Measurements from ENCODE around the gene POLR2H. TPM values are rescaled to one million over a fixed set of nuclear protein-coding genes. Genes with fewer than 3 reads are reported as not detected.

POLR2H gene
- total and polyA plus RNA-seq, 9 donors, result 47.3 to 86.9 (median 60.6) TPM

DNA sequence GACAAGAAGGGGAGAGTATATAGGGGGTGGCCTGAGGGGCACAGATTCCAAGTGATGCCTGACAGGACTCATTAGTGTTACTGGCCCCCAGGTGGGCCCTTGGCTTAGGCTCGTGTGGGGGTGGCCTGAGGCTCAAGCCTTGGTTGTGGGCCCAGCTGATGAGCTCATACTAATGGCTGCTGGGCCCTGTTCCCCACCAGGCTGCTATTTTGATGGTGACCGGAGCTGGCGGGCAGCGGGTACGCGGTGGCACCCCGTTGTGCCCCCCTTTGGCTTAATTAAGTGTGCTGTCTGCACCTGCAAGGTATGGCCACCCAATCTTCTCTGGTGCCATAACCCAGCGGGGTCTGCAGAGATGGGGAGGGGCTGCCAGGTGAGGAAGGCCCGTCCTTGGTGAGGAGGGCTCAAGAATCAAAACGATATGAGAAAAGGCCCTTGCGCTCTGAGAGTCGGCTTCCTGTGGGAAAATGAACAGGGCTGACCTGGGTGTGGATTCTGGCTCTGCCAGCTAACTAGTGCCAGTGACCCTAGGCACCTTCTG is 25.7 kb downstream of the POLR2H start:
- intact Hi-C loops (cut with DNase I), result no loop called here
- no peaks in the 10 kb centered on the region for H3K36me3 ChIP-seq
- no peak for TF ChIP-seq POLR2A (IDR thresholded peaks at IDR 0.05)
- TF ChIP-seq, protein P1, sequence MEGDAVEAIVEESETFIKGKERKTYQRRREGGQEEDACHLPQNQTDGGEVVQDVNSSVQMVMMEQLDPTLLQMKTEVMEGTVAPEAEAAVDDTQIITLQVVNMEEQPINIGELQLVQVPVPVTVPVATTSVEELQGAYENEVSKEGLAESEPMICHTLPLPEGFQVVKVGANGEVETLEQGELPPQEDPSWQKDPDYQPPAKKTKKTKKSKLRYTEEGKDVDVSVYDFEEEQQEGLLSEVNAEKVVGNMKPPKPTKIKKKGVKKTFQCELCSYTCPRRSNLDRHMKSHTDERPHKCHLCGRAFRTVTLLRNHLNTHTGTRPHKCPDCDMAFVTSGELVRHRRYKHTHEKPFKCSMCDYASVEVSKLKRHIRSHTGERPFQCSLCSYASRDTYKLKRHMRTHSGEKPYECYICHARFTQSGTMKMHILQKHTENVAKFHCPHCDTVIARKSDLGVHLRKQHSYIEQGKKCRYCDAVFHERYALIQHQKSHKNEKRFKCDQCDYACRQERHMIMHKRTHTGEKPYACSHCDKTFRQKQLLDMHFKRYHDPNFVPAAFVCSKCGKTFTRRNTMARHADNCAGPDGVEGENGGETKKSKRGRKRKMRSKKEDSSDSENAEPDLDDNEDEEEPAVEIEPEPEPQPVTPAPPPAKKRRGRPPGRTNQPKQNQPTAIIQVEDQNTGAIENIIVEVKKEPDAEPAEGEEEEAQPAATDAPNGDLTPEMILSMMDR (IDR thresholded peaks at IDR 0.05), result no peak
- no peak for TF ChIP-seq EP300 (IDR thresholded peaks at IDR 0.05)
- H3K27ac ChIP-seq, result no peak overlapping the region
- 90 to 93% (median 91%) methylated on average over 12 of the region's 12 CpGs for WGBS, 3 donors
- no peaks in the 10 kb centered on the region for H3K9me3 ChIP-seq
- no peaks in the 10 kb centered on the region for H3K4me1 ChIP-seq (ENCODE audit: insufficient read depth)
- H3K4me3 ChIP-seq, result no peak overlapping the region
- DNase-seq, result no peak
- H3K27me3 ChIP-seq, result no peaks in the 10 kb centered on the region

DNA sequence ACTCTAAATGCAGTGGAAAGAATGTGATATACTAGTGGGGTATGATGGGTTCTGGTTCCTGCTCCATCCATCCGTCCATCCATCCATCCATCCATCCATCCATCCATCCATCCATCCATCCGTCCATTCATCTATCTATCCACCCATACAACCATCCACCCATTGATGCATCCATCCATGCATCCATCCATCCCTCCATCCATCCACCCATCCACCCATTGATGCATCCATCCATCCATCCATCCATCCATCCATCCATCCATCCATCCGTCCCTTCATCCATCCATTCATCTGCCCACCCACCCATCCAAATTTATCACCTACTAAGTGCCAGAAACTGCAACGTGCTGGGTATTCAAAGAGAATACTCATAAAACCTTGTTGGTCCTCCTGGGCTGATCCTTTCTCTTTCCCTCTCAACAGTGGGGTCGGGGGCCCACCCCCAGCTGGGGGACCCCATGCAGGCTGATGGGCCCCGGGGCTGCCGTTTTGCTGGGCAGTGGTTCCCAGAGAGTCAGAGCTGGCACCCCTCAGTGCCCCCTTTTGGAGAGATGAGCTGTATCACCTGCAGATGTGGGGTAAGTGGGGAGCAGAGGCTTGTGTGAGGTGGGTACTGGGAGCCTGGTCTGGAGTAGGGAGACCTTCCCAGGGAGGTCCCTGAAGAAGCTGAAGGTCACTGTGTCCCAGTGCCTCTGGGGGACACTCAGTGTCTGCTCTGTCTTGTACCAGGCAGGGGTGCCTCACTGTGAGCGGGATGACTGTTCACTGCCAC is 26.8 kb downstream of the POLR2H start:
- 74 to 85% (median 80%) methylated on average over 8 of the region's 8 CpGs for WGBS, 3 donors

DNA sequence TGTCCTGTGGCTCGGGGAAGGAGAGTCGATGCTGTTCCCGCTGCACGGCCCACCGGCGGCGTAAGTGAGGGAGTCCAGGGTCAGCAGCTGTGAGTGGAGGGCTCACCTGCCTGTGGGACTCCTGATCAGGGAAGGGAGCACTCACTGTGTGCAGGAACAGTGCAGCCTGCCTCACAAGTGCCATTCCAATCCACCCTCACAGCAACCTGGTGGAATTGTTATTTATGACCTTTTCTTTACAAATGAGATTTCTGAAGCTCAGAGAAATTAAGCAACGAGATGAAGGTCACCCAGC is 27.4 kb downstream of the POLR2H start:
- H3K4me3 ChIP-seq, result no peak overlapping the region
- no peaks in the 10 kb centered on the region for H3K27me3 ChIP-seq
- H3K36me3 ChIP-seq, result no peaks in the 10 kb centered on the region
- DNase-seq, result no peak
- TF ChIP-seq, protein P1 (IDR thresholded peaks at IDR 0.05), result no peak
- TF ChIP-seq POLR2A (IDR thresholded peaks at IDR 0.05) (no peak), EP300 (IDR thresholded peaks at IDR 0.05) (no peak)
- H3K27ac ChIP-seq, result no peak overlapping the region
- H3K4me1 ChIP-seq (ENCODE audit: insufficient read depth), result no peaks in the 10 kb centered on the region
- 73 to 83% (median 78%) methylated on average over 8 of the region's 8 CpGs for WGBS, 3 donors
- intact Hi-C loops (cut with DNase I), result no loop called here
- H3K9me3 ChIP-seq, result no peaks in the 10 kb centered on the region

More for the DNA sequence above, 26.8 kb downstream of the POLR2H start:
- Histone ChIP-seq H3K27ac (no peak overlapping the region), H3K27me3 (no peaks in the 10 kb centered on the region), H3K4me1 (ENCODE audit: insufficient read depth) (no peaks in the 10 kb centered on the region), H3K36me3 (no peaks in the 10 kb centered on the region), H3K9me3 (no peaks in the 10 kb centered on the region), H3K4me3 (no peak overlapping the region)
- DNase-seq, result no peak
- TF ChIP-seq EP300 (IDR thresholded peaks at IDR 0.05) (no peak), POLR2A (IDR thresholded peaks at IDR 0.05) (no peak)
- TF ChIP-seq, protein P1 (IDR thresholded peaks at IDR 0.05), result no peak
- intact Hi-C loops (cut with DNase I), result no loop called here

DNA sequence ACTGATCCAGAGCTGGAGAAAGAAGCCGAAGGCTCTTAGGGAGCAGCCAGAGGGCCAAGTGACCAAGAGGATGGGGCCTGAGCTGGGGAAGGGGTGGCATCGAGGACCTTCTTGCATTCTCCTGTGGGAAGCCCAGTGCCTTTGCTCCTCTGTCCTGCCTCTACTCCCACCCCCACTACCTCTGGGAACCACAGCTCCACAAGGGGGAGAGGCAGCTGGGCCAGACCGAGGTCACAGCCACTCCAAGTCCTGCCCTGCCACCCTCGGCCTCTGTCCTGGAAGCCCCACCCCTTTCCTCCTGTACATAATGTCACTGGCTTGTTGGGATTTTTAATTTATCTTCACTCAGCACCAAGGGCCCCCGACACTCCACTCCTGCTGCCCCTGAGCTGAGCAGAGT is 27.9 kb downstream of the POLR2H start:
- Histone ChIP-seq H3K27me3 (no peaks in the 10 kb centered on the region), H3K4me3 (no peak overlapping the region), H3K27ac (no peak overlapping the region), H3K36me3 (no peaks in the 10 kb centered on the region), H3K9me3 (no peaks in the 10 kb centered on the region), H3K4me1 (ENCODE audit: insufficient read depth) (no peaks in the 10 kb centered on the region)
- DNase-seq, result no peak
- intact Hi-C loops (cut with DNase I), result no loop called here
- WGBS, 3 donors, result 73 to 75% (median 74%) methylated on average over 5 of the region's 5 CpGs
- TF ChIP-seq EP300 (IDR thresholded peaks at IDR 0.05) (no peak), POLR2A (IDR thresholded peaks at IDR 0.05) (no peak)
- TF ChIP-seq, protein P1 (IDR thresholded peaks at IDR 0.05), result no peak

Measured in ovary (tissue), 9 donors.